Stimulated activated naive CD8-positive, alpha-beta T cell treated with anti-CD3 and anti-CD28 coated beads, Interleukin-15, Interleukin-2, amounts not matched to agents 100 ng/mL and 50 ng/mL, for 24 hours (primary cell): ENCODE measurements around the gene ACOT7.
A peak's percentile ranks its signal among the peaks of the same experiment; 100 is the strongest.
"Not testable (repeated sequence)": the region's sequence is repeated elsewhere in the genome, so short reads cannot be mapped to it uniquely, and the experiment has no call there.

Experiments used
- H3K27ac Mint-ChIP-seq: one replicate; pipeline ENCODE4 v1.8.0; 2021; ENCODE audit warnings: mild to moderate bottlenecking, mixed read lengths
- H3K27me3 Mint-ChIP-seq: one replicate; pipeline ENCODE4 v1.8.0; 2021; ENCODE audit warnings: mixed read lengths
- H3K36me3 Mint-ChIP-seq: one replicate; pipeline ENCODE4 v1.8.0; 2021; ENCODE audit warnings: low read depth, mixed read lengths
- H3K4me1 Mint-ChIP-seq: one replicate; pipeline ENCODE4 v1.8.0; 2021; ENCODE audit warnings: low read depth, mixed read lengths
- H3K4me3 Mint-ChIP-seq: one replicate; pipeline ENCODE4 v1.8.0; 2021; ENCODE audit warnings: mild to moderate bottlenecking, mixed read lengths
- H3K9me3 Mint-ChIP-seq: one replicate; pipeline ENCODE4 v1.8.0; 2021; ENCODE audit warnings: mixed read lengths

ACOT7 gene

GRCh38 chr1:6313393-6314200 is 80.0 kb downstream of the ACOT7 start:
- no peaks in the 10 kb centered on the region for H3K4me1 Mint-ChIP-seq
- H3K36me3 Mint-ChIP-seq = peaks cover 7% of the 10 kb centered on the region
- no peaks in the 10 kb centered on the region for H3K27me3 Mint-ChIP-seq
- no peak overlapping the region for H3K4me3 Mint-ChIP-seq
- H3K9me3 Mint-ChIP-seq = no peaks in the 10 kb centered on the region
- no peak overlapping the region for H3K27ac Mint-ChIP-seq

GRCh38 chr1:6310116-6310848 is 83.3 kb downstream of the ACOT7 start:
- H3K27me3 Mint-ChIP-seq = no peaks in the 10 kb centered on the region
- H3K27ac Mint-ChIP-seq = no peak overlapping the region
- H3K9me3 Mint-ChIP-seq = no peaks in the 10 kb centered on the region
- H3K36me3 Mint-ChIP-seq = peaks cover 10% of the 10 kb centered on the region
- H3K4me3 Mint-ChIP-seq = no peak overlapping the region
- H3K4me1 Mint-ChIP-seq = no peaks in the 10 kb centered on the region

GRCh38 chr1:6309564-6309963 is 84.0 kb downstream of the ACOT7 start:
- H3K4me1 Mint-ChIP-seq = no peaks in the 10 kb centered on the region
- H3K4me3 Mint-ChIP-seq = no peak overlapping the region
- H3K36me3 Mint-ChIP-seq = peaks cover 10% of the 10 kb centered on the region
- no peak overlapping the region for H3K27ac Mint-ChIP-seq
- no peaks in the 10 kb centered on the region for H3K27me3 Mint-ChIP-seq
- H3K9me3 Mint-ChIP-seq = no peaks in the 10 kb centered on the region

GRCh38 chr1:6308449-6308848 is 85.1 kb downstream of the ACOT7 start:
- Mint-ChIP-seq H3K27me3 (no peaks in the 10 kb centered on the region), H3K4me3 (no peak overlapping the region), H3K27ac (no peak overlapping the region)

GRCh38 chr1:6307682-6308081 is 85.9 kb downstream of the ACOT7 start:
- not testable (repeated sequence) for H3K4me1 Mint-ChIP-seq, H3K9me3 Mint-ChIP-seq, H3K27ac Mint-ChIP-seq, H3K4me3 Mint-ChIP-seq, H3K27me3 Mint-ChIP-seq
- peaks cover 10% of the 10 kb centered on the region for H3K36me3 Mint-ChIP-seq

More at GRCh38 chr1:6308449-6308848, 85.1 kb downstream of the ACOT7 start:
- H3K4me1 Mint-ChIP-seq = no peaks in the 10 kb centered on the region
- no peaks in the 10 kb centered on the region for H3K9me3 Mint-ChIP-seq
- H3K36me3 Mint-ChIP-seq = peaks cover 10% of the 10 kb centered on the region

- no peaks in the 10 kb centered on the region for H3K4me1 Mint-ChIP-seq
- H3K4me3 Mint-ChIP-seq = no peak overlapping the region
- peaks cover 10% of the 10 kb centered on the region for H3K36me3 Mint-ChIP-seq
- no peak overlapping the region for H3K27ac Mint-ChIP-seq
- H3K9me3 Mint-ChIP-seq = no peaks in the 10 kb centered on the region
- H3K27me3 Mint-ChIP-seq = no peaks in the 10 kb centered on the region
Observed at GRCh38 chr1:6307099-6307498, 86.5 kb downstream of the ACOT7 start.

- Mint-ChIP-seq H3K4me3 (no peak overlapping the region), H3K9me3 (no peaks in the 10 kb centered on the region), H3K36me3 (peaks cover 10% of the 10 kb centered on the region), H3K27me3 (no peaks in the 10 kb centered on the region), H3K27ac (no peak overlapping the region), H3K4me1 (no peaks in the 10 kb centered on the region)
Observed at GRCh38 chr1:6303397-6304012, 90.1 kb downstream of the ACOT7 start.

- Mint-ChIP-seq H3K27ac (no peak overlapping the region), H3K4me1 (no peaks in the 10 kb centered on the region), H3K9me3 (no peaks in the 10 kb centered on the region), H3K36me3 (peaks cover 10% of the 10 kb centered on the region), H3K4me3 (no peak overlapping the region), H3K27me3 (no peaks in the 10 kb centered on the region)
Observed at GRCh38 chr1:6302568-6302967, 91.0 kb downstream of the ACOT7 start.

- H3K9me3 Mint-ChIP-seq = no peaks in the 10 kb centered on the region
- H3K4me3 Mint-ChIP-seq = no peak overlapping the region
- no peaks in the 10 kb centered on the region for H3K27me3 Mint-ChIP-seq
- no peak overlapping the region for H3K27ac Mint-ChIP-seq
- H3K36me3 Mint-ChIP-seq = peaks cover under 1% of the 10 kb centered on the region
- H3K4me1 Mint-ChIP-seq = no peaks in the 10 kb centered on the region
Observed at GRCh38 chr1:6301526-6301925, 92.0 kb downstream of the ACOT7 start.

- Mint-ChIP-seq H3K36me3 (no peaks in the 10 kb centered on the region), H3K4me1 (no peaks in the 10 kb centered on the region), H3K9me3 (no peaks in the 10 kb centered on the region), H3K27ac (peak overlapping the region; percentile 9), H3K27me3 (no peaks in the 10 kb centered on the region), H3K4me3 (no peak overlapping the region)
Observed at GRCh38 chr1:6300342-6301048, 93.1 kb downstream of the ACOT7 start.

GRCh38 chr1:6299557-6300165 is 93.9 kb downstream of the ACOT7 start:
- Mint-ChIP-seq H3K27ac (no peak overlapping the region), H3K4me1 (no peaks in the 10 kb centered on the region), H3K9me3 (no peaks in the 10 kb centered on the region), H3K27me3 (no peaks in the 10 kb centered on the region), H3K36me3 (peaks cover under 1% of the 10 kb centered on the region), H3K4me3 (no peak overlapping the region)

- Mint-ChIP-seq H3K4me3 (no peak overlapping the region), H3K9me3 (no peaks in the 10 kb centered on the region)
Observed at GRCh38 chr1:6298940-6299465, 94.6 kb downstream of the ACOT7 start.

GRCh38 chr1:6298530-6298929 is 95.0 kb downstream of the ACOT7 start:
- H3K4me3 Mint-ChIP-seq = no peak overlapping the region
- H3K4me1 Mint-ChIP-seq = no peaks in the 10 kb centered on the region
- no peak overlapping the region for H3K27ac Mint-ChIP-seq
- peaks cover 7% of the 10 kb centered on the region for H3K36me3 Mint-ChIP-seq
- no peaks in the 10 kb centered on the region for H3K9me3 Mint-ChIP-seq
- H3K27me3 Mint-ChIP-seq = no peaks in the 10 kb centered on the region

More at GRCh38 chr1:6298940-6299465, 94.6 kb downstream of the ACOT7 start:
- H3K36me3 Mint-ChIP-seq = peaks cover 5% of the 10 kb centered on the region
- no peak overlapping the region for H3K27ac Mint-ChIP-seq
- no peaks in the 10 kb centered on the region for H3K27me3 Mint-ChIP-seq
- no peaks in the 10 kb centered on the region for H3K4me1 Mint-ChIP-seq

- peaks cover 7% of the 10 kb centered on the region for H3K36me3 Mint-ChIP-seq
- peaks cover 3% of the 10 kb centered on the region for H3K4me1 Mint-ChIP-seq
- H3K4me3 Mint-ChIP-seq = no peak overlapping the region
- no peaks in the 10 kb centered on the region for H3K27me3 Mint-ChIP-seq
- H3K27ac Mint-ChIP-seq = no peak overlapping the region
- no peaks in the 10 kb centered on the region for H3K9me3 Mint-ChIP-seq
Observed at GRCh38 chr1:6295910-6296309, 97.7 kb downstream of the ACOT7 start.
